ENCODE data around the gene LCTL.
A peak's percentile ranks its signal among the peaks of the same experiment; 100 is the strongest.

The LCTL gene

DNA sequence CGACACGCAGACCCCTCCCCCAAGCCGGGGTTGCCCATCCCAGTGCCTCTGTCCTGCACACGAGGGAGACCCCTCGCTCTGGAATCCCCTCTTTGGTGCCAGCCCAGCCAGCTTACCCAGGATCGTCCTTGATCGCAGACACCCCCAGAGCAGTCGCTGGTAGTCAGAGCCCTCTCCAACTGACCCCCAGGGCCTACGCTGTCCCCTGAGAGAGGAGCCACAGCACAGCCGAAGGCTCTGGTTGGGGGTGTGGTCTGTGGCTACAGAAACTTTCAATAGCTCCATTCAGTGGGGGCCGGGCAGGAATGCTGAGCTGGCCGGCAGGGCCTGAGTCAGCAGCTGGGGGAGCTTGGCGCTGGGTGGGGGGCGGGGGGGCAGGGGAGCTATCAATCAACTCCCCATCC, at the start of gene LCTL:
Gene LCTL (minus strand): TSS at position 258 of the 404 bp plus-strand sequence. CDS start 633 bp downstream, outside the sequence.
- DNase-seq = peak in 24 of 51 donors; percentile 5 to 64 (median 24)

GRCh38 chr15:66614951-66615760, 49.4 kb upstream of the LCTL start:
- peak in 2 of 51 donors; percentile 2 to 5 for DNase-seq

DNA sequence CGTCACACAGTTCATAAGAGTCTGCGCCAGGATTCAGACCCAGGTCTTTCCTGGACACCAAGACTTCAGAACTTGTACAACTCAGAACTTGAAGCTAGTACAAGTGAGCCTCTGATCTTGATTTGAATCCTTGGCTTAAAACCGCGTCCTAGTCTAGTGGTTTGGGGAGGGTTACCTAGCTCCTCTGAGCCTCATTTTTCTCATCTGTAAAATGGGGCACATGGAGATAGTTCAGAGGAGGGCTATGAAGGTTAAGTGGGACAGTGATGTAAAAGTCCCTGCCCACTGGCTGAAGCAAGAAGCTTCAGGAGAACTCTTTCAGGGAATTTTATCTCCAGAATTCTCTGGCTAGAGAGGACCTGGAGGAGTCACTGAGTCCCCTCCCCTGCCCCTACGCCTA, 48.7 kb upstream of the LCTL start:
- DNase-seq = no peak

GRCh38 chr15:66613743-66614142, 47.9 kb upstream of the LCTL start:
- DNase-seq = no peak

- peak in 26 of 51 donors; percentile 1 to 59 (median 21) for DNase-seq
Observed at GRCh38 chr15:66611257-66612053, 45.7 kb upstream of the LCTL start.

DNA sequence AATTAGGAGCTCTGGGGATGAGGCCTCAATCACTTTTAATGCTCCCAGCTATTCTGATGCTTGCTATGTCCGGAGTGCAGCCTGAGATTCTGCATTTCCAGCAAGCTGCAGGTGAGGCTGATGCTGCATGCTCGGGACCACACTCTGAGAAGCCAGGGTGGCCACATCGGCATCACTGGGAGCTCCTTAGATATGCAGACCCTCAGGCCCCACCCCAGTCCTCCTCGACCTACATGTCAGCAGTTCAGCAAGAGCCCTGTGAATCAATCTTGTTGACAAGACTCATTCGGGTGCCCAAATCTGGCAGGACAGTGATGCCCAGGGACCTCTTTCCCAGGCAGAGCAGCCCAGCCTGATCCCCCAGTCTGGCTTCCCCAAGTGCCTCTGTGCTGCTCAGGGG, 44.1 kb upstream of the LCTL start:
- no peak for DNase-seq

DNA sequence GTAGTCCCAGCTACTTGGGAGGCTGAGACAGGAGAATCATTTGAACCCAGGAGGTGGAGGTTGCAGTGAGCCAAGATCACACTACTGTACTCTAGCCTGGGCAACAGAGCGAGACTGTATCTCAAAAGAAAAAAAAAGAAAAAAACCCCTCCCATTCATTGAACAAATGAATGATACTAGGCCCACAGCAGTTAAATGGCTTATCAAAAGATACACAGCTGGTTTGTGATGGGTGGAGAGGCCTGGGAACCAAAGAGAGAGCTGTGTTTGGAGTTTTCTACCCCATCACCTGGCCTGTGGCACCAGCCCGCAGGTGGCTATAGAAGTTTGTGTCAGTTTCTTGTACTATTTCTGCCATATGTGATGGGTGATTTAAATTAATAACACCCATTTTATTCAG, 43.1 kb upstream of the LCTL start:
- DNase-seq = no peak

DNA sequence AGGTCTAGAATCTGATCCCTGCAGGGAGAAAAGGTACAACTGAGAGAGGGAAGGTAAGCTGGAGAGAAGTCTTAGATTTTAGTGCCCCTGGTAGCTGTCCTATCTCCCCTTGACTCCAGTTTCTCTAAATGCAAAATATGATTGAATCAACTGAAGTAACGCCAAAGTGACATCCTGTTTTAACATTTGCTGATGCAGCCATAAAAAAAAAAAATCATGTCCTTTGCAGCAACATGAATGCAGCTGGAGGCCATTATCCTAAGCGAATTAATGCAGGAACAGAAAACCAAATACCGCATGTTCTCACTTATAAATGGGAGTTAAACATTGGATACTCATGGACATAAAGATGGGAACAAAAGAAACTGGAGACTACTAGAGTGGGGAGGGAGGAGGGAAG, 42.4 kb upstream of the LCTL start:
- no peak for DNase-seq

GRCh38 chr15:66603301-66604179, 37.7 kb upstream of the LCTL start:
- DNase-seq = peak in 31 of 51 donors; percentile 1 to 55 (median 24)

- DNase-seq = no peak
Observed at GRCh38 chr15:66601521-66601920, 35.7 kb upstream of the LCTL start.

- no peak for DNase-seq
Observed at GRCh38 chr15:66600240-66600627, 34.4 kb upstream of the LCTL start.

- DNase-seq = no peak
Observed at GRCh38 chr15:66599536-66600239, 33.9 kb upstream of the LCTL start.

DNA sequence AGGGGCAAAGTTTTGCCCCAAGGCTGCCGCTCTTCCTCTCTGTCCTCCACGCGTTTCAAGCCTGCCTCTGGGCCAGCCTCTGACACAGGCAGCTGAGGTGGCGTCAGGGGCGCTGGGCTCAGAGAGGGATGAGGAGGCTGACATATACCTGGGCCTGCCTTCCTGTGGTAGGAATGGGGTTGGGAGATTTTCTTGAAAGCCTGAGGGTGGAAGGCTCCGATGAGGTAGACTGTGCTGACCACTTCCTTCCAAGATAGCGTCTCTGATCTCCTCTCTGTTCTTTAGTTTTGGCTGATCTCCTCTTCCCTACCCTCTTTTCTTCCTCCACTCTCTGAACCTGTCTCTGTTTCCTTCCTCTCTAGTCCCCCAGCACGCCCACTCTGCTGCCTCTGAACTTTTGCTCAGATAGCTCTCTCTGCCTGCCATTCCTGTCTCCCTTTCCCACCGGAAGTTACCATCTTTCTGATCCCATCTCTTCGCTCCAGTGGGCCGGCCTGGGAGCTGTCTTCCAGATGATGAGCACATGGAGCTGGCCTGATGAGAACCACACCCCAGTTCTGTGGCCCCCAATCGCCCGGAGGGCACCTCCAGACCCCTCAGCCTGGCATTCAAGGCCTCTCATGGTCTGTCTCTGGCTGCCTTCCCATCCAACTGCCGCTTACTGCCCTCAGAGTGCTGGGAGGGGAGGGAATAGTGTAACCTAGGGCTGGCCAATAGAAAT, 32.5 kb upstream of the LCTL start:
- DNase-seq = no peak

DNA sequence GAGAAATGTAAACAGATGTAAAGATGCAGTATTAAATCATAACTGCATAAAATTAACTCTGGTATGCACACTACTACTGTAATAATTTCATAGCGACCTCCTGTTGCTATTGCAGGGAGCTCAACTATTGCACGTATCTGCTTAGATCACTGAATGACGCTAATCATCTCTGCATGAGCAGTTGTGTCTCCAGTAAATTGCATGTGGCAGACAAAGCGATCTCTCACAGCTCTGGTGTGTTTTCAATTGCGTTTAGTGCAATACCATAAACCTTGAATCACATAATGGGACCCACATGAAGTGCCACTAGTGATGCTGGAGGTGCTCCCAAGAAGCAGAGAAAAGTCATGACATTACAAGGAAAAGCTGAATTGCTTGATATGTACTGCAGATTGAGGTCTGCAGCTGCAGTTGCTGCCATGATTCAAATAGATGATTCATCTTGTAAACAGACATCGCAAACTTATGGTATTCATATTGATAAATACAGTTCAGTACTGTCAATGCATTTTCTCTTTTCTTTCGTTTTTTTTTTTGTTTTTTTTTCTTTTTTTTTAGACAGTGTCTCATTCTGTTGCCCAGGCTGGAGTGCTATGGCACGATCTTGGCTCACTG, 30.2 kb upstream of the LCTL start:
- no peak for DNase-seq

GRCh38 chr15:66595332-66595731, 29.5 kb upstream of the LCTL start:
- DNase-seq = no peak

GRCh38 chr15:66594836-66595235, 29.0 kb upstream of the LCTL start:
- no peak for DNase-seq

- DNase-seq = no peak
Observed at GRCh38 chr15:66594344-66594743, 28.5 kb upstream of the LCTL start.

DNA sequence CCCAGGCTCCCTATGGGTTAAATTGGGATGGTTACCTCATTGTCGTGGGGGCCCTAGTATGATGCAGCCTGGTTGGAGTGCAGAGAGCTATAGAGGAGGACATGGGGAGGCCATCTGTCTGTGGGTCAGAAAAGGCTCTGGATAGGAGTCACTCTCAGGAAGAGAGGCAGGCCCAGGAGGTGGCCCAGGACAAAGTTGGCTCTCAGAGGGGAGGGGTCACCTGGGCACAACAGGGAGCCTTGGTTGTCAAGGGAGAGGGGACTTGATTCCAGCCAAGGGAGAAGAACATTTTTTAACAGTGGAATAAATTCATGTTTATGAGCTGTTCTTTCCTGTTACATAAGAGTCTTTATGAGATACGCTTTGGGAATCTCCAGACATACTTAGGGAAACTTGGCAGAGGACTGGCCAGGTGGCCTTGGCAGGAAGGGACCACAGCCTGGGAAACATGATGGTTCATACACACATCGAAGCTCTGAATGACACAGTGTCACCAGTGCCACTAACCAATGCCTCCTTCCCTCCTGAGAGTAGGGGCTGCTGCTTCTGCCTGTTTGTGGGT, 27.5 kb upstream of the LCTL start:
- DNase-seq = peak in 1 of 51 donors; percentile 3

DNA sequence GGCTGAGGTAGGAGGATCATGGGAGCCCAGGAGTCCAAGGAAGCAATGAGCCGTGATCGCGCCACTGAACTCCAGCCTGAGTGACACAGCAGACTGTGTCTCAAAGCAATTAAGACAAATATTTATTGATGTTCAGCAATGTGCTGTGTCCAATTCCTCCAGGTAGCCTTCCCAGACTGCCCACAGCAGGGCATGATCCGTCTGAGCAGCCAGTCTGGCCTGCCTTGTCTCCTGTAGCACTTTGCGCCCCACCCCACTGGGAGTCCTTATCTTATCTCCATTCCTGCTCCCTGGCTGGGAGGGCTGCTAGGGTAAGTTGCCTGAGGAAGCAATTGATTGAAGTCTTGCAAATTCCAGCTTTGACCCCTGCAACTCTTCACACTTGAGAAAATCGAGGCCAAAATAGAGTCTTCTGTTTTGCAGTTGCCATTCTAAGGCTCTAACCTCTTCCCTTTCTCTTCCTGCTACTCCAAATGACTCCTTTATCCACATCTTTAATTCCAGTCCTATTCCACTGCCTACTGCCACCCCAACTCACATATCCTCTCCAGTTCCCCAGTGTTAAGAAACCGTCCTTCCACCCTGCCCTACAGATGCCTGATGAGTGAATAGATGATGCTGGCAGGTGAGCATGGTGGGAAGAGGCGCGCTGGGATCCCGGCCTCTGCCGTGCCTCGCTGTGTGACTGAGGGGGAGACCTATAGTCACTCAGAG, 26.9 kb upstream of the LCTL start:
- no peak for DNase-seq

Data from hypothalamus (tissue), 51 donors.